ENCODE measurements around the gene SLC35A2.

The SLC35A2 gene

DNA sequence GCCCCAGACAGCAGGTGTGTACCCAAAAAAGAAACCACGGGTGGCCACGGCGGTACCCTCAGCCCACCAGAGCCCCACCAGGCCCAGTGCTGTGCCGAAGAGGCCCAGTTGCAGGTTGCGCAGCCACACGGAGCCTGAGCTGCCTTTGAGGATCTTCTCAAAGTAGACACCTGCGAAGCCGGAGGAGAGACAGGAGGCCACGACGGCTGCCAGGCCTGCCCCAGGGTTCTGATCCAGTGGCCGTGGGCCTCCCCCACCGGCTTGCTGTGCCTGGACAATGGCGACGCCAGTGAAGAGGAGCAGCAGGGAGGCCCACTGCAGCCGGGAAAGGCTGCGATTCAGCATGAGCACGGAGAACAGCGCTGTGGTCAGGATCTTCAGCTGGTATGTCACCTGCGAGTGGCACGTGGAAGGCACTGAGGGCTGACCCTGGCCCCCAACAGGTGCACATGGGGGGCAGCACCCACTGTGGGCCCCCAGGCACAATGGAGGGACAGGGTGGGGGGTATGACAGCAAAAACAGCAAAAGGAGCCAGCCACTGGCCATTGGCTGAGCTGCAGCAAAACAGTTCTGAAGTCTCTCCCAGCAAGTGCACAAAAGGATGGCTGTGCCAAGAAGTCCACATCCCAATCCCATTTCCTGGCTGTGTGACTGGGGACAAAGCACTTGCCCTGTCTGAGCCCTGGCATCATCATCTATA is 6.2 kb downstream of the SLC35A2 start:
- no peak for DNase-seq (ENCODE audit: low read depth in 1 of 2, low spot score in 1 of 2)
- no peak for TF ChIP-seq JUND (IDR thresholded peaks at IDR 0.05; ENCODE audit: low read depth)
- in situ Hi-C loops (cut with HindIII; ENCODE audit: low pct_unique_long_range_greater_than_20kb, low sequenced_read_pairs) = no loop called here

DNA sequence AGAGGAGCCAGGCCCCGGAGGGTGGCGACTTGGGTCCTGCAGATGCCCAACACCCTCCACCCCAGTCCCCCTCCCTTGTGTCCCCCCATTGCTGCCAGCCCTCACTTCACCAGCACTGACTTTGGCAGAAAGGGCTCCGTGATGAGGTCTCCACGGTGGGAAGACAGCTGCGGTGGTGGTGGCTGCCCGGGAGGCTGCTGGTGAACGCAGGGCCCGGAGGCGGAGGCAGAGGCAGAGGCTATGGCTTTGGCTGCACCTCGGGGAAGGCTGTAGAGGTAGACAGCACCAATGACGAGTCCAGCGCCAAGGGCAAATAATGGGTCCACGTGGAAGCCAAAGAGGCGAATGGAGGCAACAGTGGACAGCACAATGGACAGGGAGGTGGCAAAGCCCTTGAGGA is 6.8 kb downstream of the SLC35A2 start:
- no peak for DNase-seq (ENCODE audit: low read depth in 1 of 2, low spot score in 1 of 2)
- TF ChIP-seq JUND (IDR thresholded peaks at IDR 0.05; ENCODE audit: low read depth) = no peak
- in situ Hi-C loops (cut with HindIII; ENCODE audit: low pct_unique_long_range_greater_than_20kb, low sequenced_read_pairs) = no loop called here

DNA sequence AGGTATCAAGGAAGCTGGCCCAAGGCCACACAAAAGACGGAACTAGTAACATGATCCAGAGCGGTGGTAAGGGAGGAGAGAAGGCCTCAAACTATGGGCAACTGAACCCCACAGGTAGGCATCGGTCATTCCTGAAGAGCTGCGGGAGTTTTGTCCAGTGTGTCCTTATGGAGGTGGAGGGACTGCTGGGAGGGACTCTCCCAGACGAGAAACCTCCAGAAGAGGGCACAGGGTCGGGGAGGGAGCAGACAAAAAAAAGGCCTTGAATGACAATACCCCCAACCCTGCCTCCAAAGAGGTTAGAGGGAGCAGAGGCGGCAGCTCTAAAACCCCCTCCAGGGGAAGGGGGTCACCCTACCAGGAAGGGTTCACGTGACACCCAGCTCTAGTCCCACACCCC is 7.3 kb downstream of the SLC35A2 start:
- no peak for TF ChIP-seq JUND (IDR thresholded peaks at IDR 0.05; ENCODE audit: low read depth)
- in situ Hi-C loops (cut with HindIII; ENCODE audit: low pct_unique_long_range_greater_than_20kb, low sequenced_read_pairs) = no loop called here
- DNase-seq (ENCODE audit: low read depth in 1 of 2, low spot score in 1 of 2) = no peak

DNA sequence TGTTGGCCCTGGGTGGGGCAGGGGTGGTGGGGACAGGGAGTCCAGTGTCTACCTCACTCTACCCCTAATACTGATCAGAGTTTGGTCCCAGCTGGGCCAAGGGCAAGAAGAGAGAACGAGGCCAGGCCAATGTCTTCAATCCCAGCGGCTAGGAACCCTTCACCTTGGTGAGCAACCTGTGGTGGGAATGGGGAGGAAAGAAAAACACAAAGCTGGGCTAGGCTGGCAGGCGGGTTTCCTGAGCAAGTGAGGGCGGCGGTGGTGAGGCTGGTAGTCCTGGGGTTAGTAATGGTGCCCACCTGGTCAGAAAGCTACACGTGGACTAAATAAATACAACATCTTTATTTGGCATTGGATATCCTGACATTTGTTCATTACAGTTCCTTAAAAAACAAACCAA is 8.2 kb downstream of the SLC35A2 start:
- in situ Hi-C loops (cut with HindIII; ENCODE audit: low pct_unique_long_range_greater_than_20kb, low sequenced_read_pairs) = no loop called here
- no peak for TF ChIP-seq JUND (IDR thresholded peaks at IDR 0.05; ENCODE audit: low read depth)
- no peak for DNase-seq (ENCODE audit: low read depth in 1 of 2, low spot score in 1 of 2)

DNA sequence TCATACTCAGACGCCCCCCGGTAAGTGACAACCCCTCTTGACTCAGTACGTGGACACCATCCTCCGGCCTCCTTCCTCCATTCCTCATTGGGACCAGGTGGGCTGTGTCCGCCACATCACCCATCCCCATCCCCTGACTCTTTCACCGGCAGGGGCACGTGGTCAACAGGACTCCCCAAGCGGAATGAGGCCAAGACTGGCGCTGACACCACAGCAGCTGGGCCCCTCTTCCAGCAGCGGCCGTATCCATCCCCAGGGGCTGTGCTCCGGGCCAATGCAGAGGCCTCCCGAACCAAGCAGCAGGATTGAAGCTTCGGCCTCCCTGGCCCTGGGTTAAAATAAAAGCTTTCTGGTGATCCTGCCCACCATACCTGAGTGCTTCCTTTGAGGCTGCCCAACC is 8.7 kb downstream of the SLC35A2 start:
- in situ Hi-C loops (cut with HindIII; ENCODE audit: low pct_unique_long_range_greater_than_20kb, low sequenced_read_pairs) = no loop called here
- no peak for TF ChIP-seq JUND (IDR thresholded peaks at IDR 0.05; ENCODE audit: low read depth)
- no peak for DNase-seq (ENCODE audit: low read depth in 1 of 2, low spot score in 1 of 2)

DNA sequence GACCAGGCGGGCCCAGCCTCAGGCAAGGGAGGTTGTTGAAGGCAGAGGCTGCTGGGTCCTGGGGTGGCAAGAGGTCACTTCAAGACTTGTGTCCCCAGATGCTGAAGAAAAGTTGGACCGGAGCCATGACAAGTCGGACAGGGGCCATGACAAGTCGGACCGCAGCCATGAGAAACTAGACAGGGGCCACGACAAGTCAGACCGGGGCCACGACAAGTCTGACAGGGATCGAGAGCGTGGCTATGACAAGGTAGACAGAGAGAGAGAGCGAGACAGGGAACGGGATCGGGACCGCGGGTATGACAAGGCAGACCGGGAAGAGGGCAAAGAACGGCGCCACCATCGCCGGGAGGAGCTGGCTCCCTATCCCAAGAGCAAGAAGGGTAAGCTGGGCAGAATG is 9.3 kb downstream of the SLC35A2 start:
- no peak for TF ChIP-seq JUND (IDR thresholded peaks at IDR 0.05; ENCODE audit: low read depth)
- DNase-seq (ENCODE audit: low read depth in 1 of 2, low spot score in 1 of 2) = no peak
- in situ Hi-C loops (cut with HindIII; ENCODE audit: low pct_unique_long_range_greater_than_20kb, low sequenced_read_pairs) = no loop called here

DNA sequence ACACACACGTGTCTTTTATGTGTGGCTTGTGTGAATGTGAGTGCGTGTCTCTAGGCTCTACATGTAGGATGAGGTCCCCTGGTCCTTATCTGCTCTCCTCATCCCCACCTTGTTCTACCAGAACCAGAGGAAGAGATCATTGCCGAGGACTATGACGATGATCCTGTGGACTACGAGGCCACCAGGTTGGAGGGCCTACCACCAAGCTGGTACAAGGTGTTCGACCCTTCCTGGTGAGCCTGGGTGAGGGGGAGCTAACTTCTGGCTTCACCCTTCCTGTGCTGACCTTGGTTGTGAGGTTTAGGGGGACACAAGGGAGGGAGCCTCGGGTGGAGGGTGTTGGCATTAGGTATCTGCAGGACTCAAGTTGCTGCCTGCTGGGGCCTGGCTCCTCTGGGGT is 10.4 kb downstream of the SLC35A2 start:
- TF ChIP-seq JUND (IDR thresholded peaks at IDR 0.05; ENCODE audit: low read depth) = no peak
- in situ Hi-C loops (cut with HindIII; ENCODE audit: low pct_unique_long_range_greater_than_20kb, low sequenced_read_pairs) = no loop called here
- no peak for DNase-seq (ENCODE audit: low read depth in 1 of 2, low spot score in 1 of 2)

DNA sequence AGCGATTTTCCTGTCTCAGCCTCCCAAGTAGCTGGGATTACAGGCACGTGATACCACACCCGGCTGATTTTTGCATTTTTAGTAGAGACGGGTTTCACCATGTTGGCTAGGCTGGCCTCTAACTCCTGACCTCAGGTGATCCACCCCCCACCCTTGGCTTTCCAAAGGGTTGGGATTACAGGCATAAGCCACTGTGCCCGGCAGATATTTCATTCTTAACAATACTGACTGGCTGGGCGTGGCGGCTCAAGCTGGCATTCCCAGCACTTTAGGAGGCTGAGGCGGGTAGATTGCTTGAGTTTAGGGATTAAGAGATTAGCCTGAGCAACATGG is 12.4 kb downstream of the SLC35A2 start:
- TF ChIP-seq JUND (IDR thresholded peaks at IDR 0.05; ENCODE audit: low read depth) = no peak
- in situ Hi-C loops (cut with HindIII; ENCODE audit: low pct_unique_long_range_greater_than_20kb, low sequenced_read_pairs) = no loop called here
- DNase-seq (ENCODE audit: low read depth in 1 of 2, low spot score in 1 of 2) = no peak

DNA sequence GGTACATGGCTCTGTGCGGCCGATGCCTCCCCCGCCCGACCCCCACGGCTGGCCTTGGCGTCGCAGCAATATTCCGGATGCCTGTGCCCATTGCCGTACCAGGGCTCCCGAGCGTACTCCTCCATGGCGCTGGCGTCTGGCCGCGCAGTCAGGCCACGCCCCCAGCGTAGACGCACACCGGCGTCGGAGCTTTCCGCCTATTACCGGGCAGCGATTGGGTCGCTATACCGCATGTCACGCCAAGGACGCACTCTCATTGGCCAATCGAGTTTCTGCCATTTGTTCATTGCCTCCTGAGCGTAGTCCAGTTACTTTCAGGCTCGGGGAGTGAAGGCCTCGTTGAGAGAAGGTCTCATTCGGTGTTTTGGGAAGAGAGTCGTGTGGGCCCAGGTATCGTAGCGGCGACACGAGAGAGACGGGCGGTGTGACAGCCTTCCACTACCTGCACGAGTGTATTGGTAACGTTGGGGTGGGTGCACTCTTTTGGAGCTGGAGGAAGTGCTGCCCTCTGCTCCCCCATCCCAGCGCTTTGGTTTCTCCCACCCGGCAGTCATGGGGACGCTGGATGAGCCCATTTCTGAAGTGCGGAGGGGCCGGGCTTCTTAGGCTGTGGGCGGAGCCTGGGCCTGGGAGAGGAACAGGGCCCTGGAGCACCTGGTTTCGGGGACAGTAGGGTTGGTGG is 13.7 kb downstream of the SLC35A2 start, which contains the start of the genes PQBP1 and TIMM17B:
Gene PQBP1 (plus strand): TSS at position 306 of the 682 bp plus-strand sequence. CDS start 580 bp downstream, outside the sequence.
Gene TIMM17B (minus strand): TSS at position 144 of the 682 bp plus-strand sequence. CDS start 19 bp downstream, at position 125.
- in situ Hi-C loops (cut with HindIII; ENCODE audit: low pct_unique_long_range_greater_than_20kb, low sequenced_read_pairs) = no loop called here
- 0 out of 2 replicates have a peak, but pooled peaks have one; percentile 16 for TF ChIP-seq JUND (IDR thresholded peaks at IDR 0.05; ENCODE audit: low read depth)
- peak; percentile 82 to 98 for DNase-seq (ENCODE audit: low read depth in 1 of 2, low spot score in 1 of 2)

DNA sequence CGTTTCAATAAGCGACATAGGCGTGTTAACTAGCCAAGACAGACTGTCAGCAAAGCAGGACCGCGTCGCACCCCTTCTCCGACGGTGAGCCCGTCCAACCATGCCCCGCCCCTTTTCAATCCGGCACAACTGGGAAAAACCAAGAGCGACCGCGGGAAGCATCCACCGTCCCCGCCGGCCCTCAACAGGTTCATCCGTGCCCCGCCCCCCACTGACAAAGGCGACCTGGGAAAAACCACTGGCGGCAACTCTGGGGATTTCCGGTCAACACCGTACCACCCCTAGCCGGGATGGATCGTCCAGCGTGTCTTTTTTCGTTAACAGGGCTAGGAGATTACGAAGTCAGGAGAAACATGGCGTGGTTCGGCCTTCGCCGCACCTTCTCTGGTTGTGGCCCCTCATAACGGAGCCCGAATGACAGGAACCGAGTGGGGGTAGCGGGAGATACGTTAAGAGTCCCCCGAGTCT is 14.3 kb downstream of the SLC35A2 start:
- no peak for TF ChIP-seq JUND (IDR thresholded peaks at IDR 0.05; ENCODE audit: low read depth)
- in situ Hi-C loops (cut with HindIII; ENCODE audit: low pct_unique_long_range_greater_than_20kb, low sequenced_read_pairs) = no loop called here
- DNase-seq (ENCODE audit: low read depth in 1 of 2, low spot score in 1 of 2) = peak; percentile 37 to 94

DNA sequence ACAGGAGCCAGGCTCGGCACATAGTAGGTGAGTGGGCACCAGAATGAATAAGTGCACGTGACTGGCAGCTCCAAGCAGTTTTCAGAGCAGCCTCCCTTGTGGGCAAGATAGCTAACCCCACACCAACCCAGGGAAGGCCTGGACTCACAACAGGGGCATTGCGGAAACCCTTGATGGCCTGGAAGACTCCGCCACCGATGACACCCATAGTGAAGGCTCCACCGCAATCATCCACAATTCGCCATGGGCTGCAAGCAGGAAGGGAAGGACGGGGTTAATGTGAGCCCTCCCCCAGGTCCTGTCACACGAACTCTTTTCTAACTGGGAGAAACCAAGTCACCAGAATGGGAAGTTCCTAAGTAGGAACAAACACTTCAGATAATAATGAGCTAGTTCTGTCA is 14.8 kb downstream of the SLC35A2 start:
- in situ Hi-C loops (cut with HindIII; ENCODE audit: low pct_unique_long_range_greater_than_20kb, low sequenced_read_pairs) = no loop called here
- peak in 1 of 2 experiments; percentile 71 for DNase-seq (ENCODE audit: low read depth in 1 of 2, low spot score in 1 of 2)
- TF ChIP-seq JUND (IDR thresholded peaks at IDR 0.05; ENCODE audit: low read depth) = no peak

DNA sequence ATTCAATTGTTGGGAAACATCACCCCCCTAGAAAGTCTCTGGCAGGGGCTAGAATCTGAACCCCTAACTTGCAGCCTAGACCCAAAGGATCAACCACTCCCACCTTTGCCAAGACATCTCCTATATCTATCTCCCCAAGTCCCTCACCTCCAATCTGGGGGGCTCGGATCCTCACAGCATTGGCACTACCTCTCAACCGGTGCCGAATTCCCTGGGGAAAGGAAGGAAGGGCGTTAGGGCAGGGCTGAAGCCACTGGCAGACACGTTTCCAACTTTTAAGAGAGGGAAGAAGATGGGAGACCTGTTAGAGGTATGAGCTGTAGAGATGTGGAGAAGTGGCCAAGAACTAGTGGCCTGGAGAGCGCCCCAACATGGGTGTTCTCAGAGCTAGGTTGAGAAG is 16.6 kb downstream of the SLC35A2 start:
- in situ Hi-C loops (cut with HindIII; ENCODE audit: low pct_unique_long_range_greater_than_20kb, low sequenced_read_pairs) = no loop called here
- no peak for DNase-seq (ENCODE audit: low read depth in 1 of 2, low spot score in 1 of 2)
- TF ChIP-seq JUND (IDR thresholded peaks at IDR 0.05; ENCODE audit: low read depth) = no peak

DNA sequence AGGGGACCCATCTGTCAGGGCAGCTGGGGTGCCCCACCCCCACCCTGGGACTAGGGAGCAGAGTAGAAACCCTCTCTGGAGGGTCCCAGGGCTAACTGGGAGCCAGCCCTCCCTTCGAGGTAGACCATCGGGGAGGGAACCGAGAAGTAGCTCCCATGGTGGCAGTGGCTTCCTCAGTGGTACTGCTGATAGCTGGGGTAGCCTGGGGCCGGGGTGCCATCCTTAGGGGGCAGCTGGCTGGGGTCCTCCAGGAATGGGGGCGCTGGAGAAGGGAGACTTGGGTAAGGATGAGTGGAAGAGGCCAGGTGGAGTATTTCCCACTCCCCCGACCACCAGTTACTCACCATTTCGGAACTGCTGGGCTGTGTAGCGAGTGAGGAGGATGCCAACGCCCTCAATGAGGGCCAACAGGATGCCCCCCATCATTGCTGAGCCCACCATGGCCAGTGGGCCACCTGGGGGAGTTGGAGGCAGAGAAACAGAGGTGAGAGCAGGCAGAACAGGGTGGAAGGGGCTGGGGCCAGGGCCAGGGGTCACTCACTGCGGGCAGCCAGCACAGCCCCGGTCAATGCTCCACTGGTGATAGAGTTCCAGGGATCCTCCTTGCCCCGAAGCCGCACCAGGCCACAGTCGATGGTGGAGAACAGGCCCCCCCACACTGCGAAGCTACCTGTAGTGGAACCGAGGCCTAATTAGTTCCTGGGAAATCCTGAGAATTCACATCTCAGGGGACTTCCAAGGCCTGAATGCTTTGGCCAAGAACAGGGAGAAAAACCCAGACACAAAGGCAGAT is 17.7 kb downstream of the SLC35A2 start:
- in situ Hi-C loops (cut with HindIII; ENCODE audit: low pct_unique_long_range_greater_than_20kb, low sequenced_read_pairs) = no loop called here

More for the DNA sequence above, 17.7 kb downstream of the SLC35A2 start:
- DNase-seq (ENCODE audit: low read depth in 1 of 2, low spot score in 1 of 2) = no peak
- no peak for TF ChIP-seq JUND (IDR thresholded peaks at IDR 0.05; ENCODE audit: low read depth)
